ENCODE data around the gene TMPRSS11E. TPM values are rescaled to one million over a fixed set of nuclear protein-coding genes. Genes with fewer than 3 reads are reported as not detected.

The TMPRSS11E gene
- total RNA-seq, 1 experiment from 2014 or later, result not detected

Other genes starting within 250 kb of the TMPRSS11E start
- gene TMPRSS11B, start 201.8 kb upstream of the TMPRSS11E start, total RNA-seq (2014; rRNA removed; shearing (Covaris generic)), result not detected in 2 replicates
- 19.7 and 31.8 TPM in 2 replicates for gene YTHDC1, start 97.4 kb upstream of the TMPRSS11E start, total RNA-seq (2014; rRNA removed; shearing (Covaris generic))
- gene UGT2B17, start 128.9 kb downstream of the TMPRSS11E start, total RNA-seq (2014; rRNA removed; shearing (Covaris generic)), result not detected in 2 replicates
- gene UGT2B15, start 223.2 kb downstream of the TMPRSS11E start, total RNA-seq (2014; rRNA removed; shearing (Covaris generic)), result not detected in 2 replicates

All from H4 (cell line).